Endothelial cell (in vitro differentiated cells): Measurements from ENCODE around the gene TIRAP. TPM values are rescaled to one million over a fixed set of nuclear protein-coding genes. Genes with fewer than 3 reads are reported as not detected.

Experiments
- DNase-seq: peaks from one replicate; pipeline ENCODE4 v3.0.0; 2021; ENCODE audit warnings: low spot score
- H3K27ac Mint-ChIP-seq: one replicate; pipeline ENCODE4 v1.8.0; 2021; ENCODE audit warnings: mixed read lengths, inconsistent platforms; ENCODE audit not compliant: unreplicated experiment
- H3K27me3 Mint-ChIP-seq: one replicate; pipeline ENCODE4 v1.8.0; 2021; ENCODE audit warnings: mild to moderate bottlenecking, moderate library complexity, mixed read lengths, inconsistent platforms; ENCODE audit not compliant: unreplicated experiment
- H3K36me3 Mint-ChIP-seq: one replicate; pipeline ENCODE4 v1.8.0; 2021; ENCODE audit warnings: mild to moderate bottlenecking, low read depth, mixed read lengths, inconsistent platforms; ENCODE audit not compliant: unreplicated experiment
- H3K4me1 Mint-ChIP-seq: one replicate; pipeline ENCODE4 v1.8.0; 2021; ENCODE audit warnings: mild to moderate bottlenecking, mixed read lengths, inconsistent platforms; ENCODE audit not compliant: unreplicated experiment
- H3K4me3 Mint-ChIP-seq: one replicate; pipeline ENCODE4 v1.8.0; 2021; ENCODE audit warnings: mild to moderate bottlenecking, mixed read lengths, inconsistent platforms; ENCODE audit not compliant: unreplicated experiment
- H3K9me3 Mint-ChIP-seq: one replicate; pipeline ENCODE4 v1.8.0; 2021; ENCODE audit warnings: mixed read lengths, inconsistent platforms; ENCODE audit not compliant: unreplicated experiment
- total RNA-seq: library from RNA; stranded (reverse); fragmentation: NEBNext Ultra II Directional; extraction: Animal tissue kit (Norgen Biotek cat#: 25700); gene quantifications from one replicate; pipeline ENCODE4 v1.2.1, GENCODE V29; 2021; ENCODE audit not compliant: unreplicated experiment
- TF ChIP-seq, protein P1 (sequence below): fragments of 200-600 bp; sonication (generic); IDR thresholded peaks from one replicate; pipeline ENCODE4 v1.5.0; 2021; ENCODE audit warnings: antibody characterized with exemption; ENCODE audit not compliant: unreplicated experiment

The TIRAP gene
- total RNA-seq, 1 donor from 2014 or later, result 12.4 TPM

DNA sequence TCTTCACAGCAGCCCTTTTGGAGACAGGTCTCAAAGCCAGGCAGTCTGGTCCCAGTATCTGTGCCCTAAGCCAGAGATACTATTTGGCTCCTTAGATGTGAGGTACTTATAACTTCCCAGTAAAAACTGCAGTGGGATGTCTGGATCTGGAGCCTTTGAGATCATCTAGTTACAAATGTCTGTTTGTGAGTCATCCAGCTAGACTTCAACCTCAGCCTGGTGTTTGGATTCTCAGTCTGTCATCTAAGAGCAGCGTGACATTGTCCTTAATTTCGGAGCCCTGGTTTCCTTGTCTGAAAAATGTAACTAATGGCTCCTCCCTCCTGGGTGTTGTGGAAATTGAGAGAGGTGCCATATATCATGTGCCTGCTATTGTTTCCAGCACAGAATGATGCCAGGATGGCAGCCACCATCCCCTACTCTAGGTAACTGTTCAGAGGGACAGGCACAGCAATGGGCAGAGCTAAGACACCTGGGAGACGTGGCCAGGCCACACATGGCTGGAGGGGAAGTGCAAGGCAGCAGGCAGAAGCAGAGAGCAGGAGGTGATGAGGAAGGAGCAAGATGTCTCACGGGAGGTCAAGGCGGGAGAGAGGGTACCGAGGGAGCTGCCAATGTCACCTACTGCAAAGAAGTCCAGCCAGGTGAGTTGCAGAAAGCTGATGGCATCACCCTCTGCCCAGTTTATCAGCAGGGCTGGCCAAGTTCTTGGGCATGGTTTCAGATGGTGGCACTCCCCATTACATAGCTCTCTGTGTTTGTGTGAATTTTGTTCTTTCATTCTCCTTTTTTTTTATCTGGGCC, 52.0 kb downstream of the TIRAP start:
- Mint-ChIP-seq H3K27ac (peak overlapping the region; percentile 64), H3K9me3 (no peaks in the 10 kb centered on the region), H3K4me3 (no peak overlapping the region), H3K36me3 (no peaks in the 10 kb centered on the region), H3K27me3 (peaks cover 12% of the 10 kb centered on the region), H3K4me1 (peaks cover 55% of the 10 kb centered on the region)
- TF ChIP-seq, protein P1, sequence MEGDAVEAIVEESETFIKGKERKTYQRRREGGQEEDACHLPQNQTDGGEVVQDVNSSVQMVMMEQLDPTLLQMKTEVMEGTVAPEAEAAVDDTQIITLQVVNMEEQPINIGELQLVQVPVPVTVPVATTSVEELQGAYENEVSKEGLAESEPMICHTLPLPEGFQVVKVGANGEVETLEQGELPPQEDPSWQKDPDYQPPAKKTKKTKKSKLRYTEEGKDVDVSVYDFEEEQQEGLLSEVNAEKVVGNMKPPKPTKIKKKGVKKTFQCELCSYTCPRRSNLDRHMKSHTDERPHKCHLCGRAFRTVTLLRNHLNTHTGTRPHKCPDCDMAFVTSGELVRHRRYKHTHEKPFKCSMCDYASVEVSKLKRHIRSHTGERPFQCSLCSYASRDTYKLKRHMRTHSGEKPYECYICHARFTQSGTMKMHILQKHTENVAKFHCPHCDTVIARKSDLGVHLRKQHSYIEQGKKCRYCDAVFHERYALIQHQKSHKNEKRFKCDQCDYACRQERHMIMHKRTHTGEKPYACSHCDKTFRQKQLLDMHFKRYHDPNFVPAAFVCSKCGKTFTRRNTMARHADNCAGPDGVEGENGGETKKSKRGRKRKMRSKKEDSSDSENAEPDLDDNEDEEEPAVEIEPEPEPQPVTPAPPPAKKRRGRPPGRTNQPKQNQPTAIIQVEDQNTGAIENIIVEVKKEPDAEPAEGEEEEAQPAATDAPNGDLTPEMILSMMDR, result no peak
- no peak for DNase-seq

DNA sequence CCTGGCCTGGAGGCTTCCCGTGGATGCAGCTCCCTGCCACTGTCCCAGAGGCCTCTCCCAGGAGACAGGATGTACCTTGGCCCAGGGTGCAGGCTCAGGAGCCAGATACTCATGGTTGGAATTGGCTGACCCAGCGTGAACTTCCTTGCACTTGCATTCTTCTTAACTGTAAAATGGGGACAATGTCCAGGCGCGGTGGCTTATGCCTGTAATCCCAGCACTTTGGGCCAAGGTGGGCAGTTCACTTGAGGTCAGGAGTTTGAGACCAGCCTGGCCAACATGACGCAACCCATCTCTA, 52.5 kb downstream of the TIRAP start:
- TF ChIP-seq, protein P1, result no peak
- no peak for DNase-seq
- peaks cover 13% of the 10 kb centered on the region for H3K27me3 Mint-ChIP-seq
- H3K4me3 Mint-ChIP-seq, result no peak overlapping the region
- peak overlapping the region; percentile 57 for H3K27ac Mint-ChIP-seq
- H3K36me3 Mint-ChIP-seq, result no peaks in the 10 kb centered on the region
- peaks cover 58% of the 10 kb centered on the region for H3K4me1 Mint-ChIP-seq
- H3K9me3 Mint-ChIP-seq, result no peaks in the 10 kb centered on the region

DNA sequence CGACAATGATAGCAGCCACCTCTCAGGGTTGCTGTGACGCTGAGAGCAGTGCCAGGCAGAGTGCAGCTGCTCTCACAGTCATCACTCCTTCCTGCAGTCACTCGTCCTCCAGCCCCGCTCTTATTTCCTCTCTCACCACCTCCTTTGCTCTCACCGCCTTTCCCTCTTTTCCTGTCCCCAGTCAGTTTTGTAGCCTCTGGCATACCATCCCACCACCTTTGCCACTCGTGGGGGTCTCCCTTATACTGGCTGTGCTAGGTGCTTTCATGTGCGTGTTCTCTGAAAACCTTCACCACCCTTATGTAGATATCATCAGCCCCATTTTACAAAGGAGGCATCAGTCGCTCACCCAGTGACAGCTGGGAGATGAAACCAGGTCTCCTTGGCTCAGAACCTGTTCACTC, 53.2 kb downstream of the TIRAP start:
- TF ChIP-seq, protein P1, result no peak
- DNase-seq, result no peak
- H3K9me3 Mint-ChIP-seq, result no peaks in the 10 kb centered on the region
- peak overlapping the region; percentile 26 for H3K4me3 Mint-ChIP-seq
- H3K4me1 Mint-ChIP-seq, result peaks cover 65% of the 10 kb centered on the region
- peak overlapping the region; percentile 94 for H3K27ac Mint-ChIP-seq
- peaks cover 15% of the 10 kb centered on the region for H3K27me3 Mint-ChIP-seq
- H3K36me3 Mint-ChIP-seq, result no peaks in the 10 kb centered on the region

DNA sequence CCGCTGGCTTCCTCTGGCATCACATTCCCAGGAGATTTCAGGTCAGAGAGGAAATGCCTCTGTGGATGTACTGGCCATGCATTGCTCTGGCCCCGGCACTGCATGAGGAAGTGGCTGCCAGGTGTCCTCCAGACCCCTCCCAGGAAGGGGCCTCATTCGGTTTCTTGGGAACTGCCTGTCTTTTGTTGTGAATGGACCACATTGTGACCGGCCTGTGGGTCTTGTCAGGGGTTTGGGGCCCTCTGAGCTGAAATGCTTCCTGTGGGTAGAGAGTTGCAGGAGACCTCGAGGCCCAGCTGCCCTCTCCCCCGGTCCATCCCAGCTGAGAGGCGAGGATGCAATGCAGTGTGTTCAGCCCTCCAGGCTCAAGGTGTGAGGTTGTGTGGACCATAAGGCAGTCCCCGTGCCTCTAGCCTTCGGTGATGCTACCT, 53.8 kb downstream of the TIRAP start:
- TF ChIP-seq, protein P1, result no peak
- peak; percentile 50 for DNase-seq
- Mint-ChIP-seq H3K36me3 (no peaks in the 10 kb centered on the region), H3K9me3 (no peaks in the 10 kb centered on the region), H3K4me3 (no peak overlapping the region), H3K27me3 (peaks cover 18% of the 10 kb centered on the region), H3K27ac (peak overlapping the region; percentile 94), H3K4me1 (peaks cover 71% of the 10 kb centered on the region)

DNA sequence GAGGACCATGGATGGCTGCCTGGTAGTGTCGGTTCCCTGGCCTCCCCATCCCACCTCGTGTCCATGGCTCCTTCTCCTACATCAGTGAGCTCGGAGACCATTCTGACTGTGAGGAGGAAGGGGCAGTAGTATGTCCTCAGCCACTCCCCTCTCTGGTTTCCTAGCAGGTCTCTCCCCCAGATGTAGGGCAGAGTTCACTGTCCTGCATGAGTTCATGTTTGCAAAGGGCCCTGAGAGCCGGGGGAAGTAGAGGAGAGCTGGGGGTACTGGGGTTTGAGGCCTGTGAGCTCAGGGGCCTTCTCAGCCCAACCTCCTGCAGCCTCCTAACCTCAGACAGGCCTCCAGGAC, 54.2 kb downstream of the TIRAP start:
- TF ChIP-seq, protein P1, result no peak
- peaks cover 75% of the 10 kb centered on the region for H3K4me1 Mint-ChIP-seq
- no peak overlapping the region for H3K4me3 Mint-ChIP-seq
- DNase-seq, result no peak
- peak overlapping the region; percentile 94 for H3K27ac Mint-ChIP-seq
- no peaks in the 10 kb centered on the region for H3K9me3 Mint-ChIP-seq
- H3K36me3 Mint-ChIP-seq, result no peaks in the 10 kb centered on the region
- H3K27me3 Mint-ChIP-seq, result peaks cover 19% of the 10 kb centered on the region
